ENCODE results near the gene SETDB2. TPM values are rescaled to one million over a fixed set of nuclear protein-coding genes. Genes with fewer than 3 reads are reported as not detected.

The SETDB2 gene
- total and polyA plus RNA-seq, 10 of the 15 experiments (the other 5 are each of a cell fraction or from before 2014, with no cell fraction given), result 1.2 to 10.0 (median 7.4) TPM

- intact Hi-C loops (cut with micrococcal nuclease; ENCODE audit: unreplicated experiment) (no loop called here), in situ Hi-C loops (cut with MboI) (no loop called here)
- Histone ChIP-seq H3K27me3 (replicated peaks in 1 of 2; ENCODE audit: control insufficient read depth in 2 of 2, insufficient read depth in 2 of 2, low read length in 1 of 2) (no peaks in the 10 kb centered on the region), H3K4me1 (ENCODE audit: control insufficient read depth, insufficient read depth, low read length) (peaks cover 7% of the 10 kb centered on the region), H3K4me2 (ENCODE audit: control insufficient read depth, insufficient read depth) (no peak overlapping the region), H3K9me3 (replicated peaks; ENCODE audit: control insufficient read depth, insufficient read depth, low read length) (no peaks in the 10 kb centered on the region), H4K20me1 (ENCODE audit: control insufficient read depth, insufficient read depth) (no peaks in the 10 kb centered on the region), H3K27ac (ENCODE audit: control insufficient read depth, insufficient read depth) (no peak overlapping the region), H3K79me2 (ENCODE audit: control insufficient read depth, insufficient read depth, low read length) (no peaks in the 10 kb centered on the region), H2AFZ (ENCODE audit: control insufficient read depth, low read depth, low read length) (no peak overlapping the region), H3K9ac (ENCODE audit: control insufficient read depth, insufficient read depth, low read length) (no peak overlapping the region), H3K4me3 (no peak overlapping the region), H3K36me3 (ENCODE audit: control insufficient read depth in 2 of 2, insufficient read depth in 2 of 2, low read length in 1 of 2) (peaks cover 0 to 5% of the 10 kb centered on the region in 2 experiments; a peak in 2 of 4 replicates)
- ATAC-seq, result no peak
- ChIA-PET SMC1A (ENCODE audit: uncharacterized antibody, unreplicated experiment) (interaction anchor here (1.8 kb wide), 1 partner anchor 14 kb away, joined by 3 read pairs; no protein-coding TSS in a partner anchor), CTCF (no interaction called here), POLR2A (interaction anchor here (0.6 kb wide), 1 partner anchor 463 kb away, joined by 3 read pairs; no protein-coding TSS in a partner anchor), RAD21 (ENCODE audit: unreplicated experiment) (no interaction called here)
- BruUV-seq (replicated peaks), result no TSS peak
- TF ChIP-seq, protein P1, sequence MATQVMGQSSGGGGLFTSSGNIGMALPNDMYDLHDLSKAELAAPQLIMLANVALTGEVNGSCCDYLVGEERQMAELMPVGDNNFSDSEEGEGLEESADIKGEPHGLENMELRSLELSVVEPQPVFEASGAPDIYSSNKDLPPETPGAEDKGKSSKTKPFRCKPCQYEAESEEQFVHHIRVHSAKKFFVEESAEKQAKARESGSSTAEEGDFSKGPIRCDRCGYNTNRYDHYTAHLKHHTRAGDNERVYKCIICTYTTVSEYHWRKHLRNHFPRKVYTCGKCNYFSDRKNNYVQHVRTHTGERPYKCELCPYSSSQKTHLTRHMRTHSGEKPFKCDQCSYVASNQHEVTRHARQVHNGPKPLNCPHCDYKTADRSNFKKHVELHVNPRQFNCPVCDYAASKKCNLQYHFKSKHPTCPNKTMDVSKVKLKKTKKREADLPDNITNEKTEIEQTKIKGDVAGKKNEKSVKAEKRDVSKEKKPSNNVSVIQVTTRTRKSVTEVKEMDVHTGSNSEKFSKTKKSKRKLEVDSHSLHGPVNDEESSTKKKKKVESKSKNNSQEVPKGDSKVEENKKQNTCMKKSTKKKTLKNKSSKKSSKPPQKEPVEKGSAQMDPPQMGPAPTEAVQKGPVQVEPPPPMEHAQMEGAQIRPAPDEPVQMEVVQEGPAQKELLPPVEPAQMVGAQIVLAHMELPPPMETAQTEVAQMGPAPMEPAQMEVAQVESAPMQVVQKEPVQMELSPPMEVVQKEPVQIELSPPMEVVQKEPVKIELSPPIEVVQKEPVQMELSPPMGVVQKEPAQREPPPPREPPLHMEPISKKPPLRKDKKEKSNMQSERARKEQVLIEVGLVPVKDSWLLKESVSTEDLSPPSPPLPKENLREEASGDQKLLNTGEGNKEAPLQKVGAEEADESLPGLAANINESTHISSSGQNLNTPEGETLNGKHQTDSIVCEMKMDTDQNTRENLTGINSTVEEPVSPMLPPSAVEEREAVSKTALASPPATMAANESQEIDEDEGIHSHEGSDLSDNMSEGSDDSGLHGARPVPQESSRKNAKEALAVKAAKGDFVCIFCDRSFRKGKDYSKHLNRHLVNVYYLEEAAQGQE (IDR thresholded peaks at IDR 0.05; ENCODE audit: low read depth, low read length), result no peak
- 100% methylated on average over 2 of the region's 2 CpGs for WGBS (ENCODE audit: insufficient coverage, insufficient replicate concordance, low lambda C conversion rate, missing lambda C conversion rate)
- DNase-seq (ENCODE audit: low read depth, low spot score), result no peak
- FAIRE-seq, result no peak
Measured at GRCh38 chr13:49538404-49538803, 94.3 kb downstream of the SETDB2 start.

DNA sequence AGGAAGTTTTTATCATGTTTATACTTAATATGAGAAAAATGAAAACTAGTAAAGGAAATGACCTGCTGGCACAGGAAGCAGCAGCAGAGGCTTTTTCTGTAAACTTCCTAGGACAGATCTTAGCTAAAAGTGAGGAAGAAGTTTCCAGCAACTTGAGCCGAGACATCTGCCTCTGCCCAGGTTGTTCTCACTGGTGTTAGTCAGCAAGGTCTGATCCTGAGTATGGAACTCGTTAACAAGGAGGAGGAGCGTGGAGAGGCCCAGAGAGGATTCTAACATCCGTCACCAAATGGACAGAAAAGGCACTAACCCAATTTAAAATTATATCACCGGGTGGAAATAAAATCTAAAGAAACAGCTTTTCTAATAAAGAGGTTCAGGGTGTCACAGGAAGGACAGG, 95.2 kb downstream of the SETDB2 start:
- BruUV-seq (replicated peaks), result no TSS peak
- Histone ChIP-seq H4K20me1 (ENCODE audit: control insufficient read depth, insufficient read depth) (no peaks in the 10 kb centered on the region), H3K27me3 (replicated peaks in 1 of 2; ENCODE audit: control insufficient read depth in 2 of 2, insufficient read depth in 2 of 2, low read length in 1 of 2) (no peaks in the 10 kb centered on the region), H3K36me3 (ENCODE audit: control insufficient read depth in 2 of 2, insufficient read depth in 2 of 2, low read length in 1 of 2) (peaks cover 0 to 5% of the 10 kb centered on the region in 2 experiments; a peak in 3 of 4 replicates), H3K27ac (ENCODE audit: control insufficient read depth, insufficient read depth) (no peak overlapping the region), H2AFZ (ENCODE audit: control insufficient read depth, low read depth, low read length) (no peak overlapping the region), H3K4me1 (ENCODE audit: control insufficient read depth, insufficient read depth, low read length) (peaks cover 7% of the 10 kb centered on the region), H3K9me3 (replicated peaks; ENCODE audit: control insufficient read depth, insufficient read depth, low read length) (no peaks in the 10 kb centered on the region), H3K79me2 (ENCODE audit: control insufficient read depth, insufficient read depth, low read length) (no peaks in the 10 kb centered on the region), H3K4me3 (no peak overlapping the region), H3K4me2 (ENCODE audit: control insufficient read depth, insufficient read depth) (no peak overlapping the region), H3K9ac (ENCODE audit: control insufficient read depth, insufficient read depth, low read length) (no peak overlapping the region)
- WGBS (ENCODE audit: insufficient coverage, insufficient replicate concordance, low lambda C conversion rate, missing lambda C conversion rate), result 79% methylated on average over 5 of the region's 5 CpGs
- intact Hi-C loops (cut with micrococcal nuclease; ENCODE audit: unreplicated experiment), result no loop called here
- SMC1A ChIA-PET (ENCODE audit: uncharacterized antibody, unreplicated experiment), result interaction anchor here (1.2 to 1.8 kb wide), 4 partner anchors 9 to 63 kb away, joined by 3 to 6 read pairs (median 3); no protein-coding TSS in a partner anchor
- in situ Hi-C loops (cut with MboI), result no loop called here
- CTCF ChIA-PET, result interaction anchor here (0.8 to 1.2 kb wide), 2 partner anchors 11 to 93 kb away, joined by 3 read pairs; no protein-coding TSS in a partner anchor
- RAD21 ChIA-PET (ENCODE audit: unreplicated experiment), result interaction anchor here (0.6 kb wide), 1 partner anchor 238 kb away, joined by 3 read pairs; no protein-coding TSS in a partner anchor
- no peak for ATAC-seq
- POLR2A ChIA-PET, result interaction anchor here (0.7 to 1.4 kb wide), 2 partner anchors 95 to 451 kb away, joined by 5 to 6 read pairs; partner anchors contain the start of genes CAB39L and SETDB2
- FAIRE-seq, result no peak
- DNase-seq (ENCODE audit: low read depth, low spot score), result no peak
- TF ChIP-seq ZNF384 (IDR thresholded peaks at IDR 0.05; ENCODE audit: borderline replicate concordance, low read depth, low read length), result no peak
- no peak for TF ChIP-seq MXI1 (IDR thresholded peaks at IDR 0.05; ENCODE audit: low read depth, low read length)
- TF ChIP-seq ZZZ3 (IDR thresholded peaks at IDR 0.05; ENCODE audit: control insufficient read depth, insufficient read length, low read depth), result no peak
- TF ChIP-seq ATF2 (IDR thresholded peaks at IDR 0.05; ENCODE audit: low read length), result no peak
- TF ChIP-seq MEF2B (IDR thresholded peaks at IDR 0.05; ENCODE audit: partially characterized antibody, poor library complexity, severe bottlenecking), result no peak
- TF ChIP-seq RELA (IDR thresholded peaks at IDR 0.05; ENCODE audit: borderline replicate concordance, partially characterized antibody), result no peak
- no peak for TF ChIP-seq SKIL (IDR thresholded peaks at IDR 0.05; ENCODE audit: low read depth, poor library complexity, severe bottlenecking)

Data from GM12878 (cell line).